Heart left ventricle (tissue), 13 donors: ENCODE results near the gene CTBP1.

ENCODE experiments used
- POLR2A ChIP-seq, 2 donors: fragments of 450-650 bp; IDR thresholded peaks; one replicate each; pipeline ENCODE4 v1.6.1; 2017; ENCODE audit warnings: antibody characterized with exemption in 2 of 2, mild to moderate bottlenecking in 2 of 2, moderate library complexity in 2 of 2
- TF ChIP-seq, protein P1 (sequence below), 12 donors: fragments of 200-600 bp; sonication (generic) in 4 of 12; IDR thresholded peaks; one replicate each; pipeline versions ENCODE4 v1.5.0 to v1.8.0; 2018 to 2022; ENCODE audit warnings: antibody characterized with exemption in 12 of 12, mild to moderate bottlenecking in 5 of 12
- donor health status: ischemic (EF 13 %, LVEDD 7.1; RV severe dilation, severe dysfunction).
- donor health status: DM: no; HTN: yes; CAD: no.
- donor health status: DM: no; HTN: no; CAD: no.
- donor health status: ischemic (EF 25% LVEDD 6.9; RV normal size, moderate dysfunction).
- donor health status: ischemic (EF 25% LVEDD 5.7; RV mildly dilated, moderate dysfunction).
- donor health status: ischemic (EF 35%, LVEDD 5.7; RV mildly dilated, moderate dysfunction).
- donor health status: nonischemic (EF 11% LVEDD 7.7; RV severe dilation, severe dysfunction).
- donor health status: DM: yes; HTN: yes; CAD: no.
- donor health status: PGD.
- donor health status: ischemic (EF 29% LVEDD 5.4; RV normal size, mild dysfunction).
- donor health status: nonischemic (EF 23%, LVEDD 6.1; RV moderate dilation, normal function).

- TF ChIP-seq, protein P1, sequence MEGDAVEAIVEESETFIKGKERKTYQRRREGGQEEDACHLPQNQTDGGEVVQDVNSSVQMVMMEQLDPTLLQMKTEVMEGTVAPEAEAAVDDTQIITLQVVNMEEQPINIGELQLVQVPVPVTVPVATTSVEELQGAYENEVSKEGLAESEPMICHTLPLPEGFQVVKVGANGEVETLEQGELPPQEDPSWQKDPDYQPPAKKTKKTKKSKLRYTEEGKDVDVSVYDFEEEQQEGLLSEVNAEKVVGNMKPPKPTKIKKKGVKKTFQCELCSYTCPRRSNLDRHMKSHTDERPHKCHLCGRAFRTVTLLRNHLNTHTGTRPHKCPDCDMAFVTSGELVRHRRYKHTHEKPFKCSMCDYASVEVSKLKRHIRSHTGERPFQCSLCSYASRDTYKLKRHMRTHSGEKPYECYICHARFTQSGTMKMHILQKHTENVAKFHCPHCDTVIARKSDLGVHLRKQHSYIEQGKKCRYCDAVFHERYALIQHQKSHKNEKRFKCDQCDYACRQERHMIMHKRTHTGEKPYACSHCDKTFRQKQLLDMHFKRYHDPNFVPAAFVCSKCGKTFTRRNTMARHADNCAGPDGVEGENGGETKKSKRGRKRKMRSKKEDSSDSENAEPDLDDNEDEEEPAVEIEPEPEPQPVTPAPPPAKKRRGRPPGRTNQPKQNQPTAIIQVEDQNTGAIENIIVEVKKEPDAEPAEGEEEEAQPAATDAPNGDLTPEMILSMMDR (IDR thresholded peaks at IDR 0.05) = no peak
- no peak for TF ChIP-seq POLR2A (IDR thresholded peaks at IDR 0.05)
These were observed 16.0 kb upstream of the CTBP1 start for GRCh38 chr4:1264942-1265341.
